Measurements from ENCODE around the gene FOLR2.
"Not testable (repeated sequence)": the region's sequence is repeated elsewhere in the genome, so short reads cannot be mapped to it uniquely, and the experiment has no call there.

The FOLR2 gene

GRCh38 chr11:72266960-72267359, 50.4 kb downstream of the FOLR2 start:
- not testable (repeated sequence) for DNase-seq (ENCODE audit: insufficient read length, low spot score); FAIRE-seq

- DNase-seq (ENCODE audit: insufficient read length, low spot score) (no peak), FAIRE-seq (no peak)
Measured at GRCh38 chr11:72267956-72268617, 51.5 kb downstream of the FOLR2 start.
